ENCODE measurements around the gene IGFBP4. TPM values are rescaled to one million over a fixed set of nuclear protein-coding genes. Genes with fewer than 3 reads are reported as not detected.

The IGFBP4 gene
- 182 TPM for total RNA-seq

DNA sequence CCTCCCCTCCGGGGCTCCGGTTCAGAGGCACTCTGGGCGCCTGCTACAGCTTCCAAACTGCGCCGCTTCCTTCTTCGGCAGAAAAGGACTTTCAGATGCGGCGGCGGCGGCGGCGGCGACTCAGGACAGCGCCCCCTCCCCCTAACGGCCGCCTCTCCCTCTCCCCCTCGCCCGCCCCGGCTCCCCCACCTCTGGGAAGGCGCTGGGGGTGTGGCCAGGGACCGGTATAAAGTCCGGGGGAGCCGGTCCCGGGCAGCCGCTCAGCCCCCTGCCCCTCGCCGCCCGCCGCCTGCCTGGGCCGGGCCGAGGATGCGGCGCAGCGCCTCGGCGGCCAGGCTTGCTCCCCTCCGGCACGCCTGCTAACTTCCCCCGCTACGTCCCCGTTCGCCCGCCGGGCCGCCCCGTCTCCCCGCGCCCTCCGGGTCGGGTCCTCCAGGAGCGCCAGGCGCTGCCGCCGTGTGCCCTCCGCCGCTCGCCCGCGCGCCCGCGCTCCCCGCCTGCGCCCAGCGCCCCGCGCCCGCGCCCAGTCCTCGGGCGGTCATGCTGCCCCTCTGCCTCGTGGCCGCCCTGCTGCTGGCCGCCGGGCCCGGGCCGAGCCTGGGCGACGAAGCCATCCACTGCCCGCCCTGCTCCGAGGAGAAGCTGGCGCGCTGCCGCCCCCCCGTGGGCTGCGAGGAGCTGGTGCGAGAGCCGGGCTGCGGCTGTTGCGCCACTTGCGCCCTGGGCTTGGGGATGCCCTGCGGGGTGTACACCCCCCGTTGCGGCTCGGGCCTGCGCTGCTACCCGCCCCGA is at the start of gene IGFBP4:
TSS of gene IGFBP4 (plus strand) at position 255 of the 792 bp plus-strand sequence. CDS start at position 541, 286 bp downstream.

GRCh38 chr17:40417609-40418427 is 25.4 kb upstream of the IGFBP4 start, which contains the start of gene TOP2A:
Gene TOP2A (minus strand): TSS chr17:40417896. CDS start chr17:40417791, 105 bp downstream.

DNA sequence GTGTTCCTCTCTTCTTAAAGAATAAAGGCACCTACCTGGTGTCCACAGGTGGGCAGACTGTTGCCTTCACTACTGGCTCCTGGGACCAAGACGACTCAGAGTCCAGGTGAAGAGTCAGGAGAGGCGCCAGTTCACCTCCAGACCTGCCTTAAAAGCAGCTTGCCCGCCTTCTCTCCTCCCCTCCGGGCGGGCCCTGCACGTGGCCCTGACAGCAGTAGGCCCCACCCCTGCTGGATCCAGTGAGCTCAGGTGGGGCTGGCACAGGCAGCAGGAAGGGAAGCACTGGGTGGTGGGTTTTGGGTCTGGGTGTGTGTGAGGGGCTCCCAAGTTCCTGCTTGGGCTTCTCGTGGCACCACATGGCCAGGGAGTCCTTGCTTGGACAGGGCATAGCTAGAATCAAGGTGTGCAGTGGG is 58.3 kb downstream of the IGFBP4 start, which contains the start of gene TNS4:
TSS of gene TNS4 (minus strand) at position 125 of the 413 bp plus-strand sequence. CDS start 5,198 bp downstream, outside the sequence.

Other genes starting within 250 kb of the IGFBP4 start
- gene WIPF2, start 224.1 kb upstream of the IGFBP4 start, total RNA-seq: 13.6 TPM
- gene CDC6, start 155.6 kb upstream of the IGFBP4 start, total RNA-seq: 6.3 TPM
- 50.1 TPM for gene RARA, start 134.3 kb upstream of the IGFBP4 start, total RNA-seq
- not detected for gene GJD3, start 78.7 kb upstream of the IGFBP4 start, total RNA-seq
- 62.8 TPM for gene TOP2A, start 25.6 kb upstream of the IGFBP4 start, total RNA-seq
- 1.8 TPM for gene TNS4, start 58.2 kb downstream of the IGFBP4 start, total RNA-seq
- gene CCR7, start 122.0 kb downstream of the IGFBP4 start, total RNA-seq: not detected
- 186 TPM for gene SMARCE1, start 204.4 kb downstream of the IGFBP4 start, total RNA-seq
- 11.5 TPM for gene KRT222, start 221.7 kb downstream of the IGFBP4 start, total RNA-seq

All from camera-type eye (tissue), 1 donor.